Fibroblast of villous mesenchyme (primary cell): ENCODE measurements around the gene CFAP97D2. TPM values are rescaled to one million over a fixed set of nuclear protein-coding genes. Genes with fewer than 3 reads are reported as not detected.
"Not testable (repeated sequence)": the region's sequence is repeated elsewhere in the genome, so short reads cannot be mapped to it uniquely, and the experiment has no call there.

Experiments used
- DNase-seq: peaks from one replicate; pipeline ENCODE4 v3.0.0-alpha.2; 2010; ENCODE audit warnings: low read depth
- H3K4me3 ChIP-seq: 2 replicates; pipeline ENCODE4 v1.5.1; 2011; ENCODE audit warnings: low read depth, mild to moderate bottlenecking, low read length
- total RNA-seq: library from RNA; depleted of rRNA; stranded (reverse); fragments of >200 nt; gene quantifications from 2 replicates; pipeline ENCODE4 v1.2.3, GENCODE V29; 2012
- TF ChIP-seq, protein P1 (sequence below): IDR thresholded peaks from 2 replicates; pipeline ENCODE4 v1.5.1; 2012; ENCODE audit warnings: low read depth, mild to moderate bottlenecking, low read length; ENCODE audit not compliant: insufficient read depth

The CFAP97D2 gene
- total RNA-seq, 1 donor = not detected

DNA sequence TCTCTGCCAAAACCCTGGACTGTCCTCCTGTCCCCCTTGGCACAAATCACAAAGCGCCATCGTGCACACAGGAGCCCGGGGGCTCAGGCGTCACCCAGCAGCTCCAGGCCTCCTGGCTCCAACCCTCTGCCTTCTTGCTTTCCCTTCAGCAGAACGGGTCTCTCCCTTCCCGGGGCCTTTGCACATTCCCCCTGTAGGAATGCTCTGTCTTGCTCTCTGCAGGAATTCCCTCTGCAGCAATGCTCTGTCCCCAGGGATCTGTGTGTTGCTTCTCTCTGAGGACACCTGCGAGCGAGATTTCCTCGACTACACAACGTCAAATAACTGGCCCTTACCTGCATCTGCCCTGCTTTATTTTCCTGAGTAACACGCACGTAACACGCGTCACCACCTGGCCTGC, 33.3 kb upstream of the CFAP97D2 start:
- no peak overlapping the region for H3K4me3 ChIP-seq
- DNase-seq = no peak
- TF ChIP-seq, protein P1, sequence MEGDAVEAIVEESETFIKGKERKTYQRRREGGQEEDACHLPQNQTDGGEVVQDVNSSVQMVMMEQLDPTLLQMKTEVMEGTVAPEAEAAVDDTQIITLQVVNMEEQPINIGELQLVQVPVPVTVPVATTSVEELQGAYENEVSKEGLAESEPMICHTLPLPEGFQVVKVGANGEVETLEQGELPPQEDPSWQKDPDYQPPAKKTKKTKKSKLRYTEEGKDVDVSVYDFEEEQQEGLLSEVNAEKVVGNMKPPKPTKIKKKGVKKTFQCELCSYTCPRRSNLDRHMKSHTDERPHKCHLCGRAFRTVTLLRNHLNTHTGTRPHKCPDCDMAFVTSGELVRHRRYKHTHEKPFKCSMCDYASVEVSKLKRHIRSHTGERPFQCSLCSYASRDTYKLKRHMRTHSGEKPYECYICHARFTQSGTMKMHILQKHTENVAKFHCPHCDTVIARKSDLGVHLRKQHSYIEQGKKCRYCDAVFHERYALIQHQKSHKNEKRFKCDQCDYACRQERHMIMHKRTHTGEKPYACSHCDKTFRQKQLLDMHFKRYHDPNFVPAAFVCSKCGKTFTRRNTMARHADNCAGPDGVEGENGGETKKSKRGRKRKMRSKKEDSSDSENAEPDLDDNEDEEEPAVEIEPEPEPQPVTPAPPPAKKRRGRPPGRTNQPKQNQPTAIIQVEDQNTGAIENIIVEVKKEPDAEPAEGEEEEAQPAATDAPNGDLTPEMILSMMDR = no peak

DNA sequence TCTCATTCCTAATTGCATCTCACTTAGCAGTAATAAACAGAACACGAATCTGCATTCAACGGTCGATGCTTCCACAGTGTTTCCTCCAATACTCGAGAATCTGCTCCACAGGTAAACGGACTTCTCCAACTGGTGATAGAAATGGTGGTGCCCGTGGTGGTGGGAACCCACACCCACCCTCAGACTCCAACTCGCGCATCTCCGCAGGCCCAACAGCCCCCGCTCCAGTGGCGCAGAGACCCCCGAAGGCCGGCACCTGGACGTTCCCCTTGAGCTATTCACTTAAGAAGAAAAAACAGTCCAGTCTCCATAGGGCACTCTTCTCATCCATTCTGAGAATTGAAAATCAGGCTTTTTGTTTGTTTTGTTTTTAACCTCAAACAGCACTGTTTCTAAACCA, 32.9 kb upstream of the CFAP97D2 start:
- TF ChIP-seq, protein P1 = no peak
- H3K4me3 ChIP-seq = no peak overlapping the region
- DNase-seq = no peak

DNA sequence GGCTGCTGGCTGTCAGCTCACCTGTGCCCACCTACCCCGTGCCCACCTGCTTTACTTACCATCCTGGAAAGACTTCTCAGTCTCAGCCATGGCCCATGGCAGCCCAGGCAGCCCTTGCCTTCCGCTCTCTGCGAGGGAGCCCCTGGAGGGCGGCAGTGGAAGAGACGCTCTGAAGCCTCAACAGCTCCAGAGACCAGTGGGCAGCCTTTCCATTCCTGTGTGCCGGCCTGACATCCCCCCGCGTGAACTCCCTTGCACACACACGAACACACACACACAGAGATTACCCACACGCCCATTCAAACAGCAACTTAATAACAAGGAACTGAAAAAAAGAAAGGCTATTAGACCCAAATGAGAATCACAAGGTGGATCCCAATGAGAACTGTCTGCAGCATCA, 32.4 kb upstream of the CFAP97D2 start:
- TF ChIP-seq, protein P1 = peak; percentile 46
- H3K4me3 ChIP-seq = no peak overlapping the region
- DNase-seq = no peak

DNA sequence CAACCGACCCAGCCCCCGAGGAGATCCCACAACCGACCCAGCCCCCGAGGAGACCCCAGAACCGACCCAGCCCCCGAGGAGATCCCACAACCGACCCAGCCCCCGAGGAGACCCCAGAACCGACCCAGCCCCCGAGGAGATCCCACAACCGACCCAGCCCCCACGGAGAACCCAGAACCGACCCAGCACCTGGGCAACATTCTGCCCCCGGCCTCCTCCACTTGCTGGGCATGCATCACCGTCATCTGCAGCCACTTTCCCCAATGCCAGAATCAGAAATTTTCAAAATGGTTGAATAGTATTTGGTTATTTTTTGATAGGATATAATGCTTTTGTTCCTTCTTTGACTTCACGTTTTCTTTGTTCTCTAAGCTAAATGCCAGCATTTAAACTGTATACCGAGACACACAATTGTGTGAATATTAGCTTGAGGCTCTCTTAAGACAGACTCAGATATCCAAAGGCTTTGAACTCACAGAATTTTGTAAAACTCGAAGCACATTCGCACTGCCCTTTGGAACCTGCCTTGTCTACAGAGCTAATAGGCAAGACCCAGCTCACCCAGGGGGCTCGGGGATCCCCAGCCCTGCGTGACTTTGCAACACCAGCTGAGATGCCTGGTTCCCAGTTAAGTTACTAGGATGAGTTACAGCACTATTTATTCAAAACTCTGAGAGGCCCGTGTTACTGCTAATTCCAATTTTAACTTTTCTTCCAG, 31.1 kb upstream of the CFAP97D2 start:
- no peak for DNase-seq
- TF ChIP-seq, protein P1 = no peak
- no peak overlapping the region for H3K4me3 ChIP-seq

DNA sequence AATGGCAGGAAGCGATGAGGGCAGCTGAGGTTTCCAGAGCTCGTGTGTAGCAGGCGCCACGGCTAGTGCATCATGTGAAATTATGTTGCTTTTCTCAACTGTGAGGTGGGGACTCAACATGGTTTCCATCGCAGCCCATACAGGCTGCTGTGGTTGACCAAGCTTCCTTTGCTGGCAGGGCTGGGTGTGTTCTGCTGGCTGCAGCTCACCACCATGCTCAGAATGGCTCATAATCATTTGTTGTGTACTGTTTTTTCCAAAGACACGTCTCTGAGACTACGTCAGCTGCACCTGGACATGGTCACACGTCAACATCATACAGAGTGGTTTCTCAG, 30.6 kb upstream of the CFAP97D2 start:
- TF ChIP-seq, protein P1 = no peak
- no peak overlapping the region for H3K4me3 ChIP-seq
- DNase-seq = no peak

DNA sequence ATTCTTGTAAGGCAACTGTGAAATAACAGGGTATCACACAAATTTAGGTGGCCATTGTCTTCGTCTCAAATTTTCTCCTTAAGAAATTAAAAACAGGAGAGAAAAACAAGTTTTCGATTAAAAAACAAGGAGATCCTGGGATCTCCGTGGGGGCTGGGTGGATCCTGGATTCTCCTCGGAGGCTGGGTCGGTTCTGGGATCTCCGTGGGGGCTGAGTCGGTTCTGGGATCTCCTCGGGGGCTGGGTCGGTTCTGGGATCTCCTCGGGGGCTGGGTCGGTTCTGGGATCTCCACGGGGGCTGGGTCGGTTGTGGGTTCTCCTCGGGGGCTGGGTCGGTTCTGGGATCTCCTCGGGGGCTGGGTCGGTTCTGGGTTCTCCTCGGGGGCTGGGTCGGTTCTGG, 30.2 kb upstream of the CFAP97D2 start:
- not testable (repeated sequence) for DNase-seq, H3K4me3 ChIP-seq

DNA sequence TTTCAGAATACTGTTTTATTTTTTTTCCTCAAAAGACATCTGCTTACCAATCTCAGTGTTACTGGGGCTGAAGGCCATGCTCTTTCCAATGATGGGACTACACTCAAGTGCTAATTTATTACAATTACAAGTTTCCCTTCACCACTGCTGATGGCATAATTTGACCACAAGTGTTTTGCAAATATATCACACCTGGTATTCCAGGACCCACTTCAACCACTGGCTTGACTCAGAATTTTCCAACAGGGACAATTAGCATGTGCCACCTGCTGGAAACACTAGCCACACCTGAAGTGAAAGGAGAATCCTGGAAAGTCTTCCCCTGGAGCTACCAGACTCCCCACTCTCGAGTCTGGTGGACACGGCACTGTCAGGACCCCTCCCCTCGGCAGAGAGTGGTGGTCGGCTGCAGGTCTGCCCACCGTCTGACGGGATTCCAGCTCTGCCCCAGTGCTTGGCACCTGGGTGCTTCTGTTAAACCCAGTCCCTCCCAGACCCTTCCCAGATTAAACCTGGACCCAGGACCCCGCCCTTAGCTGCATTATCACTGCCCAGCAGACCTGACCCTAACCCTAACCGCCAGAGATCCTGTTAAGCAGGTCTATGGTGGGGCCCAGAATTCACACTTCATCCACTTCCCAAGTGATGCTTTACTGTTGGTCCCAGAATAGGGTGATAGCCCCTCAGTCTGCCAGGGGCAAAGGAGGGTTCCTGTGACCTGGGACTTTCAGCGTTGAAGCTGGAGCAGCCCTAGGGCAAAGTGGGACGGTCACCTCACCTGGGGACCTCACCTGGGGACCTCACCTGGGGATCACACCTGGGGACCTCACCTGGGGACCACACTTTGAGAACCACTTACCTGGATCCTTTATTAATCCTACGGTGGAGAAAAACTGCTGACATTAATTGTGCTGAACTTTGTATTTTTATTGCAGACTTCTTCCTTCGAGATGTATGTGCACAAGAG, 29.0 kb upstream of the CFAP97D2 start:
- no peak overlapping the region for H3K4me3 ChIP-seq
- no peak for DNase-seq

More for the DNA sequence above, 29.0 kb upstream of the CFAP97D2 start:
- TF ChIP-seq, protein P1 = no peak
